ENCODE results near the gene MTOR. TPM values are rescaled to one million over a fixed set of nuclear protein-coding genes. Genes with fewer than 3 reads are reported as not detected.

MTOR gene
- total and polyA plus RNA-seq, 2 of the 8 experiments (the other 6 are each of a cell fraction or from before 2014, with no cell fraction given): 44.2 to 76.8 TPM

- no peak overlapping the region for H4K91ac ChIP-seq (replicated peaks; ENCODE audit: insufficient read length, low read length)
- no peak overlapping the region for H2BK5ac ChIP-seq (ENCODE audit: low read depth, low read length)
- no peak overlapping the region for H4K5ac ChIP-seq (ENCODE audit: insufficient read length, low read depth, low read length)
- no peak overlapping the region for H3K4me2 ChIP-seq (ENCODE audit: insufficient read depth in 1 of 2, low read depth in 2 of 2, low read length in 2 of 2)
- no peaks in the 10 kb centered on the region for H3K23me2 ChIP-seq (ENCODE audit: low read depth, low read length)
- no peak for DNase-seq (ENCODE audit: low read depth in 1 of 2, low spot score in 2 of 2)
- no peaks in the 10 kb centered on the region for H3K27me3 ChIP-seq (replicated peaks in 1 of 4; ENCODE audit: control insufficient read depth in 3 of 4, extremely low read depth in 1 of 4, insufficient read depth in 3 of 4, low read length in 3 of 4)
- no peak overlapping the region for H2AFZ ChIP-seq (ENCODE audit: low read length)
- H3K79me1 ChIP-seq (ENCODE audit: low read depth, low read length): no peaks in the 10 kb centered on the region; the same call in 1 of the 2 replicates
- H4K8ac ChIP-seq (ENCODE audit: extremely low read depth, insufficient read depth, low read length): no peak overlapping the region
- no peaks in the 10 kb centered on the region for H3K79me2 ChIP-seq (ENCODE audit: control insufficient read depth in 1 of 2, insufficient read depth in 2 of 2, low read length in 2 of 2)
- 89% methylated on average over 6 of the region's 6 CpGs; no CpG with 5 or more reads in 1 of the 2 experiments for WGBS, 2 experiments (ENCODE audit: extremely low coverage in 1 of 2, insufficient coverage in 1 of 2, insufficient read length in 1 of 2, insufficient replicate concordance in 2 of 2, low coverage in 1 of 2, low lambda C conversion rate in 2 of 2, missing lambda C conversion rate in 1 of 2)
- H2AK5ac ChIP-seq (ENCODE audit: low read depth, low read length): no peak overlapping the region
- no peaks in the 10 kb centered on the region for H3K9me3 ChIP-seq (ENCODE audit: insufficient read depth in 2 of 2, low read depth in 1 of 2, low read length in 1 of 2)
- no peak overlapping the region for H3K18ac ChIP-seq (ENCODE audit: extremely low read depth, low read length)
- ChIA-PET POLR2A (ENCODE audit: partially characterized antibody) (no interaction called here), CTCF (ENCODE audit: partially characterized antibody) (interaction anchor here (0.9 to 1.6 kb wide), 4 partner anchors 32 to 170 kb away, joined by 3 to 4 read pairs (median 3); no protein-coding TSS in a partner anchor)
- H3K27ac ChIP-seq (ENCODE audit: low read depth, low read length): no peak overlapping the region
- H3K4me1 ChIP-seq (replicated peaks in 1 of 4; ENCODE audit: control insufficient read depth in 3 of 4, insufficient read depth in 4 of 4, low read length in 3 of 4): no peaks in the 10 kb centered on the region
- H3K23ac ChIP-seq (ENCODE audit: insufficient read length): no peak overlapping the region
- no peak overlapping the region for H2BK120ac ChIP-seq (replicated peaks; ENCODE audit: low read depth, low read length)
- H3K9ac ChIP-seq (replicated peaks in 1 of 4; ENCODE audit: extremely low read depth in 1 of 4, low read depth in 3 of 4, low read length in 3 of 4): no peak overlapping the region
- no peak overlapping the region for H3K56ac ChIP-seq (replicated peaks; ENCODE audit: insufficient read length, low read depth, low read length)
- peaks cover 28 to 87% (median 56%) of the 10 kb centered on the region in 4 experiments for H3K36me3 ChIP-seq (ENCODE audit: control insufficient read depth in 2 of 4, insufficient read depth in 4 of 4, low read length in 3 of 4)
- H3K4ac ChIP-seq (replicated peaks; ENCODE audit: insufficient read length, low read depth, low read length): no peak overlapping the region
- H2BK15ac ChIP-seq (ENCODE audit: low read length): no peak overlapping the region
- no peaks in the 10 kb centered on the region for H4K20me1 ChIP-seq (replicated peaks in 1 of 2; ENCODE audit: control insufficient read depth in 1 of 2, insufficient read depth in 2 of 2, low read length in 2 of 2)
- no peak overlapping the region for H3K14ac ChIP-seq (ENCODE audit: insufficient read length)
- no peak overlapping the region for H2BK20ac ChIP-seq (ENCODE audit: low read length)
- no peak for TF ChIP-seq POU5F1 (IDR thresholded peaks at IDR 0.05; ENCODE audit: low read depth, low read length)
- TF ChIP-seq SIRT6 (IDR thresholded peaks at IDR 0.05; ENCODE audit: low read length): no peak
- no peak for TF ChIP-seq BCL11A (IDR thresholded peaks at IDR 0.05; ENCODE audit: low read depth in 2 of 2, low read length in 2 of 2)
- no peak for TF ChIP-seq GTF2F1 (IDR thresholded peaks at IDR 0.05; ENCODE audit: borderline replicate concordance, low read depth, low read length)
- no peak for TF ChIP-seq E2F6 (IDR thresholded peaks at IDR 0.05)
- no peak for TF ChIP-seq CHD2 (IDR thresholded peaks at IDR 0.05; ENCODE audit: low read length)
- TF ChIP-seq RNF2 (IDR thresholded peaks at IDR 0.05; ENCODE audit: borderline replicate concordance, low read depth, low read length, missing control alignments, poor library complexity, severe bottlenecking): no peak
- TF ChIP-seq SP1 (IDR thresholded peaks at IDR 0.05; ENCODE audit: low read depth, low read length): no peak
- no peak for TF ChIP-seq CBX8 (IDR thresholded peaks at IDR 0.05; ENCODE audit: borderline replicate concordance, low read depth, low read length)
- no peak for TF ChIP-seq KDM5A (IDR thresholded peaks at IDR 0.05; ENCODE audit: low read length)
- no peak for TF ChIP-seq RAD21 (IDR thresholded peaks at IDR 0.05 in 1 of 2, conservative IDR thresholded peaks at IDR 0.05 in 1 of 2; ENCODE audit: low read depth in 2 of 2, low read length in 2 of 2)
- TF ChIP-seq GABPA (IDR thresholded peaks at IDR 0.05; ENCODE audit: borderline replicate concordance, insufficient read depth, low read length): no peak
- FAIRE-seq: no peak
- no peak overlapping the region for H2BK12ac ChIP-seq (ENCODE audit: low read depth, low read length)
- H3K4me3 ChIP-seq (ENCODE audit: extremely low read depth in 1 of 4, insufficient read depth in 2 of 4, low read depth in 3 of 4, low read length in 4 of 4): no peak overlapping the region
These were observed 54.3 kb downstream of the MTOR start for GRCh38 chr1:11207898-11208611.

Measured in H1 (cell line).